Measurements from ENCODE around the gene BUD31. TPM values are rescaled to one million over a fixed set of nuclear protein-coding genes. Genes with fewer than 3 reads are reported as not detected.
A peak's percentile ranks its signal among the peaks of the same experiment; 100 is the strongest.

The BUD31 gene
- total RNA-seq, 1 donor from 2014 or later: 73.4 TPM

DNA sequence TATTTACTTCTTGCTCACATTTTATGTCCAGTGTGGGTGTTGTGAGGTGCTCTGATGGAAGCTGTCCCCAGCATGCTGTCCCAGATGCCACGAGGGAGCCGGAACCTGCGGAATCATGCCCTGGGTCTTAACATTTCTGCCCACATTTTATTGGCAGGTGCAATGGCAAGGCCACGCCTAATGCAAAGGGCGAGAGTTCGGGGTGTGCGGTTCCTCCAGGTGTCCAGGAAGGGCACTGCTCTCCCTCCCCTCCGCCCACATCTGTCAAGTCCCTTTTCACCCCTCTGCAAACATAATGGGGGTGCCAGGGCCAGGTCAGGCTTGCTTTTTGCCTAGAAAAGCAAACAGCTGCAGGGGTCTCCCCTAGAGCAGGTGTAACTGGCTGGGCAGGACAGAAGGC lies 16.7 kb upstream of the BUD31 start:
- Mint-ChIP-seq H3K27ac (ENCODE audit: unreplicated experiment) (no peak overlapping the region), H3K36me3 (ENCODE audit: low read depth, unreplicated experiment) (peaks cover 13% of the 10 kb centered on the region), H3K4me3 (ENCODE audit: unreplicated experiment) (peak overlapping the region; percentile 77), H3K4me1 (ENCODE audit: unreplicated experiment) (peaks cover 9% of the 10 kb centered on the region), H3K27me3 (ENCODE audit: unreplicated experiment) (peaks cover 6% of the 10 kb centered on the region), H3K9me3 (ENCODE audit: unreplicated experiment) (no peaks in the 10 kb centered on the region)
- TF ChIP-seq, protein P1, sequence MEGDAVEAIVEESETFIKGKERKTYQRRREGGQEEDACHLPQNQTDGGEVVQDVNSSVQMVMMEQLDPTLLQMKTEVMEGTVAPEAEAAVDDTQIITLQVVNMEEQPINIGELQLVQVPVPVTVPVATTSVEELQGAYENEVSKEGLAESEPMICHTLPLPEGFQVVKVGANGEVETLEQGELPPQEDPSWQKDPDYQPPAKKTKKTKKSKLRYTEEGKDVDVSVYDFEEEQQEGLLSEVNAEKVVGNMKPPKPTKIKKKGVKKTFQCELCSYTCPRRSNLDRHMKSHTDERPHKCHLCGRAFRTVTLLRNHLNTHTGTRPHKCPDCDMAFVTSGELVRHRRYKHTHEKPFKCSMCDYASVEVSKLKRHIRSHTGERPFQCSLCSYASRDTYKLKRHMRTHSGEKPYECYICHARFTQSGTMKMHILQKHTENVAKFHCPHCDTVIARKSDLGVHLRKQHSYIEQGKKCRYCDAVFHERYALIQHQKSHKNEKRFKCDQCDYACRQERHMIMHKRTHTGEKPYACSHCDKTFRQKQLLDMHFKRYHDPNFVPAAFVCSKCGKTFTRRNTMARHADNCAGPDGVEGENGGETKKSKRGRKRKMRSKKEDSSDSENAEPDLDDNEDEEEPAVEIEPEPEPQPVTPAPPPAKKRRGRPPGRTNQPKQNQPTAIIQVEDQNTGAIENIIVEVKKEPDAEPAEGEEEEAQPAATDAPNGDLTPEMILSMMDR (IDR thresholded peaks at IDR 0.05; ENCODE audit: unreplicated experiment): no peak
- no peak for DNase-seq (ENCODE audit: low spot score)

DNA sequence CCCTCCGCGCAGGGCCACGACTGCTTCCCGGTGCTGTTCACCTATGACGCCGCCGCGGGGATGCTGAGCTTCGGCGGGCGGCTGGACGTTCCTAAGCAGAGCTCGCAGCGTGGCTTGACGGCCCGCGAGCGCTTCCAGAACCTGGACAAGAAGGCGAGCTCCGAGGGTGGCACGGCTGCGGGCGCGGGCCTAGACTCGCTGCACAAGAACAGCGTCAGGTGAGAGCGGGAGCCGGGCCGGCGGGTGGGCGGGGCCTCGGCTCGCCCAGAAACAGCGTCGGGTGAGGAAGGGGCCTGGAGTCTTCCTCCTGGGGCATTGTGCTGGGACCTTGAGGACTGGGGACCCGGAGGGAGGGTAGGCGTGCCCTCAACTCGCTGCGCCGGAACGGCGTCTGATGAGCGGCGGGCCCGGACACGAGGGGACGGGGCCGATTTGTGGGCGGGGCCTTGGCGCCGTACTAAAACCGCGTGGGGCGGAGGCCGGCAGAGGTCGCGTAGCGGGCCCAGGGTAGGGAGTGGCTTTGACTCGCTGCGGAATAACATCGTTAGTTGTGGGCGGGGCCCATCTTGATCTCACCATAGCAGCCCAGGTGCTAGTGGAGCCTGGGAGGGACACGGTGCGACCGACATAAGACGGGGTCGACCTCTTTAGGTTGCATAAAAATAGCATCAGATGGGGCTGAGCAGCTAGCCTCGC lies 16.0 kb upstream of the BUD31 start:
- peaks cover 9% of the 10 kb centered on the region for H3K4me1 Mint-ChIP-seq (ENCODE audit: unreplicated experiment)
- H3K36me3 Mint-ChIP-seq (ENCODE audit: low read depth, unreplicated experiment): peaks cover 17% of the 10 kb centered on the region
- H3K27ac Mint-ChIP-seq (ENCODE audit: unreplicated experiment): peak overlapping the region; percentile 57
- peak overlapping the region; percentile 88 for H3K4me3 Mint-ChIP-seq (ENCODE audit: unreplicated experiment)
- H3K9me3 Mint-ChIP-seq (ENCODE audit: unreplicated experiment): no peaks in the 10 kb centered on the region
- TF ChIP-seq, protein P1 (IDR thresholded peaks at IDR 0.05; ENCODE audit: unreplicated experiment): no peak
- DNase-seq (ENCODE audit: low spot score): peak; percentile 63
- H3K27me3 Mint-ChIP-seq (ENCODE audit: unreplicated experiment): peaks cover 4% of the 10 kb centered on the region

DNA sequence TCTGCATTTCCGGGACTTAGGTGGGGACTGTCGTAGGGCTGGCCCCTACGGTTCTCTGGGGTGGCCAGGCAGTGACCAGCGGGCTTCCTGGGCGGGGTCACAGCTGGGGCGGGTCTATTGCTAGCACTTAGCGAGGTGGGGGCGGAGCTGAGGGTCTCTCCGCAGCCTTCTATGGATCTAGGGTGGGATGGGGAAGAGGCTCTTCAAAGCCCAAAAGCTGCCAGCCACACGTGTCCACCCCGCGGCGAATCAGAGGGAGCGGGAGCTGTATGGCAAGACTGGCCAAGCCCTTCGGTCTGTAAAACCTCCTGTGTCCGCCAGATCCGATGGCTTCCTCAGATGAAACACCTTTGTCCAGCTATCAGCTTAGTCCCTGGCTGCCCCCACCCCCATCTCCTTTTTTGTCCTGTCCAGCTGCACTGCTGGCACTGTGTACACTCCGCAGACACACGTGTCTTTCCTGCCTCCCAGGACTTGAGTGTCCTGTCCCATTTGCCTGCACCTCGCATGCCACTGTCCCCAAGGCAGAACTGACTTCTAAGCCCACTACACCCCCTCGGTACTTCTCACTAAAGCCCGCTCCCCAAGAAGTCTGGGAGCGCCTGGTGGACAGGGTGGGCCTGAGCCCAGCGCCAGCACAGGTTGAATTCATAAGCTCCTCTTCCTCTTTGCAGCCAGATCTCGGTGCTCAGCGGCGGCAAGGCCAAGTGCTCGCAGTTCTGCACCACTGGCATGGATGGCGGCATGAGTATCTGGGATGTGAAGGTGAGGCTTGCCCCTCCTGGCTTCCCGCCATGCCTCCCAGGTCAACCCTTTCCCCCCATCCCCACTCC lies 15.2 kb upstream of the BUD31 start:
- TF ChIP-seq, protein P1 (IDR thresholded peaks at IDR 0.05; ENCODE audit: unreplicated experiment): no peak
- Mint-ChIP-seq H3K4me1 (ENCODE audit: unreplicated experiment) (peaks cover 9% of the 10 kb centered on the region), H3K27me3 (ENCODE audit: unreplicated experiment) (peaks cover 8% of the 10 kb centered on the region), H3K27ac (ENCODE audit: unreplicated experiment) (peak overlapping the region; percentile 57), H3K36me3 (ENCODE audit: low read depth, unreplicated experiment) (peaks cover 14% of the 10 kb centered on the region), H3K4me3 (ENCODE audit: unreplicated experiment) (peak overlapping the region; percentile 88), H3K9me3 (ENCODE audit: unreplicated experiment) (no peaks in the 10 kb centered on the region)
- peak; percentile 38 for DNase-seq (ENCODE audit: low spot score)

DNA sequence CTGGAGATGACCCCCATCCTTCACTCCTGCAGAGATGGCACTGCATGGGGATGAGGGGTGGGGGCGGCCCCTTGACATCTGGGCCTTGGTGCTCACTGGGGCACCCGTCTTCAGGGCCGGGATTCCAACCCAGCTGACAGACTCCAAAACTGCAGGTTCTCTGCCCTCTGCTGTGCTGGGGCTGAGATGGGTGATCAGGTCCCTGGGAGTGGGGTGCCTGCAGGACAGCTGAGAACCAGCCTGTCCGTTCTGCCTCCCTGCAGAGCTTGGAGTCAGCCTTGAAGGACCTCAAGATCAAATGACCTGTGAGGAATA lies 14.6 kb upstream of the BUD31 start:
- no peak for DNase-seq (ENCODE audit: low spot score)
- H3K36me3 Mint-ChIP-seq (ENCODE audit: low read depth, unreplicated experiment): peaks cover 14% of the 10 kb centered on the region

More for the DNA sequence above, 14.6 kb upstream of the BUD31 start:
- TF ChIP-seq, protein P1 (IDR thresholded peaks at IDR 0.05; ENCODE audit: unreplicated experiment): no peak
- Mint-ChIP-seq H3K27ac (ENCODE audit: unreplicated experiment) (no peak overlapping the region), H3K27me3 (ENCODE audit: unreplicated experiment) (peaks cover 8% of the 10 kb centered on the region), H3K4me1 (ENCODE audit: unreplicated experiment) (peaks cover 9% of the 10 kb centered on the region), H3K4me3 (ENCODE audit: unreplicated experiment) (no peak overlapping the region), H3K9me3 (ENCODE audit: unreplicated experiment) (no peaks in the 10 kb centered on the region)

Measured in endothelial cell (in vitro differentiated cells).